Caco-2 (cell line): ENCODE data around the gene WNT9A. TPM values are rescaled to one million over a fixed set of nuclear protein-coding genes. Genes with fewer than 3 reads are reported as not detected.

Experiments used
- BruUV-seq: library from RNA; stranded (reverse); fragments of 400-500 nt; replicated peaks from 2 replicates; lab custom pipeline; 2021; lab: Mats Ljungman, UMichigan
- CTCF ChIA-PET: fragments of 300-600 bp; sonication (Branson Sonifier 250); formaldehyde crosslinking; loops from one replicate; lab custom pipeline; 2022; ENCODE audit warnings: antibody characterized with exemption; lab: Charles Lee
- POLR2A ChIA-PET: fragments of 300-600 bp; sonication (Branson Sonifier 250); formaldehyde crosslinking; loops from one replicate; lab custom pipeline; 2022; ENCODE audit warnings: antibody characterized with exemption; lab: Charles Lee
- DNase-seq, 2 experiments: peaks; one replicate each; pipeline versions ENCODE4 v3.0.0 to v3.0.0-alpha.2; 2020 to 2022
- H3K27me3 ChIP-seq: replicated peaks from 2 replicates; pipeline ENCODE4 v1.6.0; 2011; ENCODE audit warnings: low read length; ENCODE audit not compliant: control insufficient read depth, insufficient read depth
- H3K36me3 ChIP-seq: 2 replicates; pipeline ENCODE4 v1.5.1; 2011; ENCODE audit warnings: low read length; ENCODE audit not compliant: control insufficient read depth, insufficient read depth
- H3K4me1 ChIP-seq: fragments of 250-450 bp; sonication (Bioruptor Pico); 2 replicates; pipeline ENCODE4 v1.5.1; 2020; ENCODE audit warnings: mild to moderate bottlenecking
- H3K4me3 ChIP-seq: 2 replicates; pipeline ENCODE4 v1.5.1; 2011; ENCODE audit warnings: low read depth, mild to moderate bottlenecking, control low read depth, low read length
- H3K9me3 ChIP-seq: fragments of 250-450 bp; sonication (Bioruptor Pico); 2 replicates; pipeline ENCODE4 v1.5.1; 2020; ENCODE audit warnings: mild to moderate bottlenecking, moderate library complexity
- H3K27ac Mint-ChIP-seq: one replicate; pipeline ENCODE4 v1.8.0; 2022; ENCODE audit warnings: mixed read lengths; ENCODE audit not compliant: unreplicated experiment
- H3K27me3 Mint-ChIP-seq: one replicate; pipeline ENCODE4 v1.8.0; 2022; ENCODE audit warnings: mixed read lengths; ENCODE audit not compliant: insufficient read depth, unreplicated experiment
- H3K36me3 Mint-ChIP-seq: one replicate; pipeline ENCODE4 v1.8.0; 2022; ENCODE audit warnings: mild to moderate bottlenecking, mixed read lengths; ENCODE audit not compliant: insufficient read depth, unreplicated experiment
- H3K4me1 Mint-ChIP-seq: one replicate; pipeline ENCODE4 v1.8.0; 2022; ENCODE audit warnings: low read depth, mixed read lengths; ENCODE audit not compliant: unreplicated experiment
- H3K4me3 Mint-ChIP-seq: one replicate; pipeline ENCODE4 v1.8.0; 2022; ENCODE audit warnings: mild to moderate bottlenecking, moderate library complexity, mixed read lengths; ENCODE audit not compliant: unreplicated experiment
- H3K9me3 Mint-ChIP-seq: one replicate; pipeline ENCODE4 v1.8.0; 2022; ENCODE audit warnings: mixed read lengths; ENCODE audit not compliant: unreplicated experiment
- CTCF ChIP-seq, 2 experiments: fragments of 200-600 bp in 1 of 2; IDR thresholded peaks; 1 replicate in 1 of 2; 2 replicates in 1 of 2; pipeline versions ENCODE4 v1.5.1 to v1.8.0; 2011 to 2022; ENCODE audit warnings: antibody characterized with exemption in 1 of 2, control low read depth in 1 of 2, inconsistent platforms in 1 of 2, low read depth in 1 of 2, low read length in 1 of 2, mild to moderate bottlenecking in 1 of 2, moderate library complexity in 1 of 2; ENCODE audit not compliant: insufficient read depth in 1 of 2, severe bottlenecking in 1 of 2, unreplicated experiment in 1 of 2
- intact Hi-C: fragments of 100-400 bp; cut with micrococcal nuclease; formaldehyde crosslinking; loops from one replicate; pipeline ENCODE4 v1.10.0; 2022; ENCODE audit not compliant: unreplicated experiment
- total RNA-seq: library from RNA; stranded (reverse); gene quantifications from 2 replicates; pipeline ENCODE4 v1.2.3, GENCODE V29; 2022

Gene WNT9A
- total RNA-seq, 1 experiment from 2014 or later: 0.68 TPM

GRCh38 chr1:227947386-227947675, 401 bp downstream of the WNT9A start:
- no peak for TF ChIP-seq CTCF (IDR thresholded peaks at IDR 0.05; ENCODE audit: insufficient read depth in 1 of 2, low read depth in 1 of 2, low read length in 1 of 2, severe bottlenecking in 1 of 2, unreplicated experiment in 1 of 2)
- peaks cover 10% of the 10 kb centered on the region for H3K36me3 Mint-ChIP-seq
- H3K27me3 Mint-ChIP-seq: no peaks in the 10 kb centered on the region
- BruUV-seq: no TSS peak
- Histone ChIP-seq H3K9me3 (no peaks in the 10 kb centered on the region), H3K4me3 (peak overlapping the region; percentile 58), H3K27me3 (no peaks in the 10 kb centered on the region), H3K36me3 (no peaks in the 10 kb centered on the region), H3K4me1 (peaks cover 9% of the 10 kb centered on the region)
- POLR2A ChIA-PET: no interaction called here
- peak overlapping the region; percentile 71 for H3K4me3 Mint-ChIP-seq
- H3K4me1 Mint-ChIP-seq: no peaks in the 10 kb centered on the region
- H3K27ac Mint-ChIP-seq: peak overlapping the region; percentile 39
- CTCF ChIA-PET: no interaction called here
- intact Hi-C loops: no loop called here
- no peak for DNase-seq
- no peaks in the 10 kb centered on the region for H3K9me3 Mint-ChIP-seq

- Histone ChIP-seq H3K4me3 (peak overlapping the region; percentile 58), H3K9me3 (no peaks in the 10 kb centered on the region), H3K36me3 (no peaks in the 10 kb centered on the region), H3K27me3 (no peaks in the 10 kb centered on the region), H3K4me1 (peaks cover 9% of the 10 kb centered on the region)
- intact Hi-C loops: loop anchor here (1.0 kb wide), 3 partner anchors 159 to 466 kb away; no protein-coding TSS in a partner anchor
- Mint-ChIP-seq H3K27me3 (no peaks in the 10 kb centered on the region), H3K9me3 (no peaks in the 10 kb centered on the region), H3K4me1 (no peaks in the 10 kb centered on the region), H3K4me3 (peak overlapping the region; percentile 71), H3K27ac (peak overlapping the region; percentile 39), H3K36me3 (peaks cover 10% of the 10 kb centered on the region)
- ChIA-PET CTCF (interaction anchor here (0.6 kb wide), 1 partner anchor 185 kb away, joined by 3 read pairs; no protein-coding TSS in a partner anchor), POLR2A (no interaction called here)
- BruUV-seq: TSS peak; percentile 61
- peak; percentile 75 to 91 for DNase-seq
- peak; percentile 79 to 81 for TF ChIP-seq CTCF (IDR thresholded peaks at IDR 0.05; ENCODE audit: insufficient read depth in 1 of 2, low read depth in 1 of 2, low read length in 1 of 2, severe bottlenecking in 1 of 2, unreplicated experiment in 1 of 2)
Measured at GRCh38 chr1:227946624-227947385, 927 bp downstream of the WNT9A start.

GRCh38 chr1:227945891-227946623, 1.7 kb downstream of the WNT9A start:
- POLR2A ChIA-PET: no interaction called here
- no TSS peak for BruUV-seq
- no peaks in the 10 kb centered on the region for H3K36me3 ChIP-seq
- no peak overlapping the region for H3K4me3 ChIP-seq
- Mint-ChIP-seq H3K27me3 (no peaks in the 10 kb centered on the region), H3K36me3 (peaks cover 10% of the 10 kb centered on the region), H3K4me1 (no peaks in the 10 kb centered on the region), H3K9me3 (no peaks in the 10 kb centered on the region), H3K4me3 (peak overlapping the region; percentile 71), H3K27ac (no peak overlapping the region)
- no peaks in the 10 kb centered on the region for H3K27me3 ChIP-seq
- no peaks in the 10 kb centered on the region for H3K9me3 ChIP-seq
- peaks cover 9% of the 10 kb centered on the region for H3K4me1 ChIP-seq
- TF ChIP-seq CTCF (IDR thresholded peaks at IDR 0.05; ENCODE audit: insufficient read depth in 1 of 2, low read depth in 1 of 2, low read length in 1 of 2, severe bottlenecking in 1 of 2, unreplicated experiment in 1 of 2): no peak
- DNase-seq: peak in 1 of 2 experiments; percentile 27
- intact Hi-C loops: loop anchor here (1.0 kb wide), 3 partner anchors 158 to 465 kb away; no protein-coding TSS in a partner anchor
- CTCF ChIA-PET: interaction anchor here (0.6 kb wide), 1 partner anchor 184 kb away, joined by 3 read pairs; no protein-coding TSS in a partner anchor
